G401 (cell line): ENCODE measurements around the gene ACKR2. TPM values are rescaled to one million over a fixed set of nuclear protein-coding genes. Genes with fewer than 3 reads are reported as not detected.
"Not testable (repeated sequence)": the region's sequence is repeated elsewhere in the genome, so short reads cannot be mapped to it uniquely, and the experiment has no call there.

Experiments used
- DNase-seq: peaks from one replicate; pipeline ENCODE4 v3.0.0-alpha.2; 2015; ENCODE audit warnings: low spot score
- in situ Hi-C: cut with HindIII; loops from 2 replicates; pipeline ENCODE4 v1.10.0; 2016; ENCODE audit warnings: low sequenced_read_pairs, mixed read lengths
- total RNA-seq: library from RNA; depleted of rRNA; stranded (reverse); fragments of >200 nt; shearing (Covaris generic); gene quantifications from 2 replicates; pipeline ENCODE4 v1.2.3, GENCODE V29; 2014

ACKR2 gene
- total RNA-seq, 1 experiment from 2014 or later, result not detected

DNA sequence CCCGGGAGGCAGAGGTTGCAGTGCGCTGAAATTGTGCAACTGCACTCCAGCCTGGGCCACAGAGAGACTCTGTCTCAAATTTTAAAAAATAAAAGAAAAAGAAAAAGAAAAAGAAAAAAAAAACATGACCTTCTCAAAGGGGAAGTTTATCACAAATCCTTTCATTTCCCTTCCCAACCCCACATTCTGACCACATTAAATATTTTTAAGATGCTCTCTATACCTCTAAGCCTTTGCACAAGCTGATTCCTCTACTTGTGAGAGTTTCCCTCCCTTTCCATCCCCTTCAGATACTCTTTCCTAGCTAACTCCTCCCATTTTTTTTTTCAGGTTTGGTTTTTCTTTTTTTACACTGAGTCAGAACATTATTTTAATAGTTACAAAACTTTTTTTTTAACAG is 9.0 kb upstream of the ACKR2 start:
- in situ Hi-C loops, result no loop called here
- no peak for DNase-seq

DNA sequence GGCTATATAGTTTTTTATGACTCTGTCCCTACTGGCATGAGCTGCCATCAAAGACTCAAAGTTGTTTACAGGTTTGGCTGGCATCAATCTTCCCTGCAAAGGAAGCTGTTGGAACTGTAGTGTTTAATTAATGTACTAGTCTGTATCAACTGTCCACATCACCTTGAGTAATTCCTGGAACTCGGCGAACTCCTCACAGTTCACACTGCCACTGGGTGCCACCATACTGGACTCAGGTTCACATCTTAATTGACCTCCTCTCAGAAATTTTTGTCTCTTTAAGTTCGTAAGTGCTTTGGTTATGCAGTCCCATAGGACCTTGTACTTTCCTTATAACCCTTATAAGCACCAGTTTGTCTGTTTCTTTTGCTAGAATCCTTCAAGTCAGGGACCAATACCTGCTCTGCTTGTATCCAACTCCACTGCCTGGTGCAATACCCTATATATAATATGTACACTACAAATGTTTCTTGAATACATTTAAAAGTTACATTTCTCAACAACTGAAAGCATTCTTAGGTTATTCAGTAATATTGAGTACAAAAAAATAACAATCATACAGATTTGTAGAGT is 8.1 kb upstream of the ACKR2 start:
- in situ Hi-C loops, result no loop called here

DNA sequence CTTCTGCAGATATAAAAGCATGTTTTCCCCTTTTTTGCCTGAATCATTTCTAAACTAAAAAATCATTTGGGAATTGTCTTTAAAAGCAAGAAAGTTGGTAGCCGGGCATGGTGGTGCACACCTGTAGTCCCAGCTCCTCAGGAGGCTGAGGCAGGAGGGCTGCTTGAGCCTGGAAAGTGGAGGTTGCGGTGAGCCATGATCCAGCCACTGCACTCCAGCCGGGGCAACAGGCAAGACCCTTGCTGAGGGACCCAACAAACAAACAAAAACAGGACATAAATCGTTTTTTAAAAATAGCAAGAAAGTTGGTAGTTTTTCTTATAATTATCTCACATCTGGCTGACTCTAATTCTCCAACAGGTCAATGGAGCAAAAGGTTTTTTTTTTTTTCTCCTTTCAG is 7.5 kb upstream of the ACKR2 start:
- in situ Hi-C loops, result no loop called here

More for the DNA sequence above, 8.1 kb upstream of the ACKR2 start:
- DNase-seq, result no peak

DNA sequence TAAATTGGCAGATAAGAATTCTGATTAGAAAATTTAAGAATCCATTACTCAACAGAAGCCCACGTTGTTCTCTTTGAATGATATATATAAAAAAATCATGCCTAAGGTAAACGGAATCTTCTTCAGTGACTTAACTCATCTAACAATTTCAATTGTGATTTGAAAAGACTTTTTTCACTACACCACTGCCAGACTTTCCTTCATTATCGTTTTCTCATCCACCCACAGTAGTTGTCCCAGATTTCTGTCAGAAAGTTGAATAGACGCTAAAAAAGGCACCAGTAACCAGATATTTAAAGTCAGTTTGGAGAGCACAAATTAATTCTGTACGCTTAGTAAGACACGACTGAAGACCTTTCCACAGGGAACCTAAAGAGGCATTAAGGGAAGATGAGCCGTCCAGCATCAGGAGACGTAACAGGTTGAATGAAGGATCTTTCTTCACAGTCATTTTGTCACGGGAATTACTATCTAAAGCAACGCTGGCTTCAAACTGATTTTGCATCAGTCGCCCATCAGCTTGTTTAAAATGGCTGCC is 6.3 kb upstream of the ACKR2 start:
- in situ Hi-C loops, result no loop called here
- DNase-seq, result no peak

More for the DNA sequence above, 7.5 kb upstream of the ACKR2 start:
- no peak for DNase-seq

DNA sequence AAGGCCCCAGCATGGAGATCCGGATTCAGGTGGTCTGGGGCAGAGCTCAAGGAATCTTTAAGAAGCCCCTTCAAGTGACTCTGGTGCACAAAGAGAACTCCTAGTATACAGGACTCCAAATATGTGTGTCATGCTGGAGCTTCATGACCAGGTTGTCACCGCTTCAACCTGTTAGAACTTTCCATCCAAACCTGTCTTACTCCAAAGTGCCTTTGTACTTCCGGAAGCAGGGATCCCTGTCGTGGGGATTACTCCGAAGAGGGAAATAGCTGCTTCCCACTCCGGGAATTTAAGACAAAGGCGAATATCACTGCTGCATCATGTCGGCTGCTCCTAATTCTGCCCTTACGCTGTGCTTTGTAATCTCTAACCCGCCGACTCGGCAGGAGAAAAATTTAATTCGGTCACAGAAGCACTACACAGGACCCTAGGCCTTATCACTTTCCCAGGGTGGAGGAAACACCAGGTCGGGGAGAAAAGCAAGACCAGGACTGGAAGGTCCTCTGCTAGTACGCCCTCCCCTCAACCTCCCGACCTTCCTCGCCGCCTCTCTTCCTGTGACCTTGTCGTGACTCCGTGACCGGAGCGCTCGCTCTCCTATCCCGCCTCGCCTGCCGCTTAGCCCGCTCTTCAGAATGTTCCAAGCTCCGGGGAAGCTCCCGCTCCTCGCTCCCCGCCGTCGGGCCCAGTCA is 5.7 kb upstream of the ACKR2 start:
- DNase-seq, result peak; percentile 52

DNA sequence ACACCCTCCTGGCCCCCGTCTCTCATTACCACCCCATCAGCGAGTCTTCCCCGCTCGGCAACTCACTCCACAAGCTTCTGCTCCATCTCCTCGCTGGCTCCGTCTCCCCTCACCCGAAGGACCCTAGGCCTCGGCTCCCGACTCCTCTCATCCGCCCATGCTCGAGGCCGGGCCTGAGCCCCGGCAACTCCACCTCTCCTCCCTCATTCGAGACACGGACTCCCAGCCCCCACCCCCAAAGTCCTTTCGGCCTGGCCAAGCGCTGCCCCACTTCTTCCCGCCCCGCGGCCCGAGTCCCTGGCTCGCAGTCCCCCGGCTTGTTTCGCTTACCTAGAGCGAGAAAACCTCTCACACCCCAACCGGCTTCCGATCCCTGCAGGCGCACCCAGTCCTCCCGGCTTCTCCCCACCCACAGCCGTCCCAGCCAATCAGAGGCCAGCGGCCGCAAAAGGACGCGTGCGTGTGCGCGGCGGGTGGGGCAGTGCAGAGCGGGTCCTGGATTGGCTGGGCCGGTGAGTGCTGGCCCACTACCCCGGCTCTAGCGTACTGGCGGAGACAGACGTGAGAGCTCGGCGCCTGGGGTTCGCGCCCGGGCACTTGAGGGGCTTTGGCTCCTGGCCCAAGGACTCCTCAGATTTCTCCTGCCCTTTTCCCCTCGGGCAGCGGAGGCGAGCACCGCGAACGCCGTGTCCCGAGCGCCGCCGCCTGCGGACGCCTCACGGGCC is 5.0 kb upstream of the ACKR2 start, which contains the start of gene HIGD1A:
Gene HIGD1A (minus strand): TSS at position 385 of the 725 bp plus-strand sequence. CDS start 10,237 bp downstream, outside the sequence.
- DNase-seq, result peak; percentile 98
- in situ Hi-C loops, result no loop called here

More for the DNA sequence above, 5.7 kb upstream of the ACKR2 start:
- in situ Hi-C loops, result no loop called here

DNA sequence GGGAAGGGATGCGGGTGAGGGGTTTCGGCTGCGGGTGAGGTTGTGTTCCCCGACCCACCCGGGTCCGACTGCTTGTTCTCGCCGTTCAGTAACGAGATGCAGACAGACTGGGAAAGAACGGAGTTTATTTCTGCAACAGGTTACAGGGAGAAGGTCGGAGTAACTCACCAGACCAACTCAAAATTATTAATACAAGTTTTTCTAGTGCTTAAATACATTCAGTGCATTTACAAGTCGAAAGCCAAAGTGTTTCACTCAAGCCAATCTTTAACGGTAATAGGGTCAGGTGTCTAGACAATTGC is 4.5 kb upstream of the ACKR2 start:
- in situ Hi-C loops, result no loop called here
- no peak for DNase-seq

DNA sequence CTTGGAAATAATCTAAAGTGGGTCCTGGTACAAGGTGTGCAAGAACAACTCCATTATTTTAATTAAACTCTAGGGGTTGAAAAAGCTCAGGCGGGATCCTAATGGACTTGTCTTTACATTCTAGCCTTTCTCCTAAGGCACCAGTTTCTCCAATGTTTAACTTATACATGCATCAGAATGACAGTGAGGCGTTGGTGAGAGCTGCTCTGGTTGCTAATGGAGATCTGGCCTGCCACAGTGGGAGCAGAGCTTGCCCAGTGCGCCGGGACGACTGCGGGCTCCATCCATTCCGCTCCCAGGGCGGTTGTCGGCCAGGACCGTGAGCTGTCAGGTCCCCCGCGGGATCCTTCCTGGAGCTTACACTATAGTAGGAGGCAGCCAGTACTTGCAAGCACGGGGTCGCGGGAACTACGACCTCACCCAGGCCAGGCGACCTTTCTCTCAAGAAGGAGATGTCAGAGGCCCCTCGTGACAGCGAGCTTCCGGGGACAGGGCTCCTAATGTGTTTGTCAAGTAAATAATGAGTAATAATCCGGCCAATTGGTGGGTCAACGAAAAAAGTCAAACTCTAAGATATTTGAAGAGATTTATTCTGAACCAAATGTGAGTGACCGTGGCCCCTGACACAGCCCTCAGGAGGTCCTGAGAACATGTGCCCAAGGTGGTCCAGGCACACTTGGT is 4.0 kb upstream of the ACKR2 start:
- peak; percentile 46 for DNase-seq
- in situ Hi-C loops, result no loop called here

DNA sequence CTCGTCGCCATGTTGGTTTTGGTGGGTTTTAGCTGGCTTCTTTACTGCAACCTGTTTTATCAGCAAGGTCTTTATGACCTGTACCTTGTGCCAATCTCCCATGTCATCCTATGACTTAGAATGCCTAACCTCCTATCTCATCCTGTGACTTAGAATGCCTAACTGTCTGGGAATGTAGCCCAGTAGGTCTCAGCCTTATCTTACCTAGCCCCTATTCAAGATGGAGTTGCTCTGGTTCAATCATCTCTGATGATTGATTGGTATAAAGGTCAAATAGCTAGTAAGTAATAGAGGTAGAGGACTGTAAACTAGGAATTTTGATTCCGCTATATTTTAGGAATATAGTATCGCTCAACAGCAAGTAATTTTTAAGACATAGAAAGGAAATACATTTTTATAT is 1.3 kb upstream of the ACKR2 start:
- no peak for DNase-seq
- in situ Hi-C loops, result no loop called here

DNA sequence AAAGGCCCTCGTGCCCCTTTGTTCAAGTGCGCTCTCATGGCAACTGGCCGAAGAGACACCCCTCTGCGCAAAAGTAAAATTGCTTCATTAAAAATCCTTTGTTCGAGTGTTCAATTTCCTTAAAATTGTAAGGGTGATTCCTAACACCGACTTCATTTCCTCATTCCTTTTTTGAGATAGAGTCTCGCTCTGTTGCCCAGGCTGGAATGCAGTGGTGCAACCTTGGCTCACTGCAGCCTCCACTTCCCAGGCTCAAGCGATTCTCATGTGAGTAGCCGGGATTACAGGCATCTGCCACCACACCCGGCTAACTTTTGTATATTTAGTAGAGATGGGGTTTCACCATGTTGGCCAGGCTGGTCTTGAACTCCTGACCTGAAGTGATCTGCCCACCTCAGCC is 1.5 kb downstream of the ACKR2 start:
- in situ Hi-C loops, DNase-seq: not testable (repeated sequence)

DNA sequence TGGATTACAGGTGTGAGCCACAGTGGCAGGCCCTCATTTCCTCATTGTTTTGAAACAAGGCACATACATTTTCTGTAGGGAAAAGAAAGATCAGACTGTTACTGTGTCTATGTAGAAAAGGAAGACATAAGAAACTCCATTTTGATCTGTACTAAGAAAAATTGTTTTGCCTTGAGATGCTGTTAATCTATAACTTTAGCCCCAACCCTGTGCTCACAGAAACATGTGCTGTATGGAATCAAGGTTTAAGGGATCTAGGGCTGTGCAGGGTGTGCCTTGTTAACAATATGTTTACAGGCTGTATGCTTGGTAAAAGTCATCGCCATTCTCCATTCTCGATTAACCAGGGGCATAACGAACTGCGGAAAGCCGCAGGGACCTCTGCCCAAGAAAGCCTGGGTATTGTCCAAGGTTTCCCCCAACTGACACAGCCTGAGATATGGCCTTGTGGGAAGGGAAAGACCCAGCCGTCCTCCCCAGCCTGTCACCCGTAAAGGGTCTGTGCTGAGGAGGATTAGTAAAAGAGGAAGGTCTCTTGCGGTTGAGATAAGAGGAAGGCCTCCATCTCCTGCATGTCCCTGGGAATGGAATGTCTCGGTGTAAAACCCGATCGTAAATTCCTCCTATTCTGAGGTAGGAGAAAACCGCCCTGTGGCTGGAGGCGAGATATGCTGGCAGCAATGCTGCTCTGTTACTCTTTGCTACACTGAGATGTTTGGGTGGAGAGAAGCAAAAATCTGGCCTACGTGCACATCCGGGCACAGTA is 2.1 kb downstream of the ACKR2 start:
- DNase-seq, in situ Hi-C loops: not testable (repeated sequence)

DNA sequence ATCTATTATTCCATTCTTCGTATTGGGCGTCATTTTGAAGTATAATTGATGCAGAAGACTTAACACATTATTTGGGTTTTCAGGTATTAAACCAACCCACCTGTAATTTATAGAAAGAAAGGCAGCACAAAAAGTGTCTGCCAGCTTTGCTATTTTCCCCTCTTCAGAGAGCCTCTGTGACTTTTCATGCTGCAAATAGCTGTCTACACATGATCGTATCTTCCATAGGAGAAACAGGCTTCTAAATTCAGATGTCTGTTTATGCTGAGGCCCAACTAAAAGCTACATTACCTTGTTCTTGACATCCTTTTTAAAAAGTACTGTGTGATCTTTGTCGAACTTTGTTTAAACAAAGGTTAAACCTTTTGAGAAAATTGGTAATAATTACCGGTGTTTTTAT is 5.0 kb downstream of the ACKR2 start:
- no peak for DNase-seq
- in situ Hi-C loops, result no loop called here

DNA sequence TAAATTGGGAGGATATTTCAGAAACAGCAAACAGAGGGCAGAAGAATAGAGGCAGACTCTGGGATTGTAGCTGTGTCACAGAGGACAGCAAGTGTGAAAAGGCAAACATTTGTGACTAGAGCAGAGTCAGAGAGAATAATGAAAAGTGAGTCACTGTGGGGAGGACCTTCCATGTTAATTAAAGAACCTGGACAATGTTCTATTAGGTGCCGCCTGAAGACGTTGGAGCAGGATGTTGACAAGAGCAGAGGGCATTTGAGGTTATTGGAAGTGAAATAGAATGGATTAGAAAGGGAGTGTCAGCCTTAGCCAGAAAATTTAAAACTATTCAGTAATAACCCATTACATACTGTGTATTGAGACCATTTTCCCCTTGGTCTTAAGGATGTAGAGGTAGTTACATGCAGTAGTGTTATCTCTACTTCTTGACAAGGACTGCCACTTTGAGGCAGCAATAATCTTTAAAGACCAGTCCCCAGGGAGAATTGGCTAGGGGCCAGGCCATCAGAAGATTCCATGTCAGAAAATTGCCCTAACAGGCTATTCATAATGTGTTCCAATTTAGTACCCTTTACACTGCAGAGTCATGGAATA is 5.8 kb downstream of the ACKR2 start:
- in situ Hi-C loops, result no loop called here
- DNase-seq, result no peak

DNA sequence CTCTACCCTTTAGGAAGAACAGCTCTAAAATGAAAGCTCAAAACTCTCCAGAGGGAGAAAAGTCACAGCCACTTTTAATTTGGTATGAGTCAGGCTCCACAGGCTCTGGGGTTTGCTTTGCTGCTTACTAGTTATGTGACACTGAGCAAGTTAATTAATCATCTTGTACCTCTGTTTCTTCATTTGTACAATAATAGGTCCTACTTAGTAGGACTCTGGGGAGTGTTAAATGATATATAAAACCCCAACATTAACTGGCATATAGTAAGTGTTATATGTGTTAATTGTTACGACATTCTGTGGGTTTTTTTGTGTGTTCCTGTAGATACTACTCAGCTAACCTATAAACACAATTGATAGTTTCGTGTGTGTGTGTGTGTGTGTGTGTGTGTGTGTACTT is 6.6 kb downstream of the ACKR2 start:
- in situ Hi-C loops, result no loop called here
- DNase-seq, result no peak

DNA sequence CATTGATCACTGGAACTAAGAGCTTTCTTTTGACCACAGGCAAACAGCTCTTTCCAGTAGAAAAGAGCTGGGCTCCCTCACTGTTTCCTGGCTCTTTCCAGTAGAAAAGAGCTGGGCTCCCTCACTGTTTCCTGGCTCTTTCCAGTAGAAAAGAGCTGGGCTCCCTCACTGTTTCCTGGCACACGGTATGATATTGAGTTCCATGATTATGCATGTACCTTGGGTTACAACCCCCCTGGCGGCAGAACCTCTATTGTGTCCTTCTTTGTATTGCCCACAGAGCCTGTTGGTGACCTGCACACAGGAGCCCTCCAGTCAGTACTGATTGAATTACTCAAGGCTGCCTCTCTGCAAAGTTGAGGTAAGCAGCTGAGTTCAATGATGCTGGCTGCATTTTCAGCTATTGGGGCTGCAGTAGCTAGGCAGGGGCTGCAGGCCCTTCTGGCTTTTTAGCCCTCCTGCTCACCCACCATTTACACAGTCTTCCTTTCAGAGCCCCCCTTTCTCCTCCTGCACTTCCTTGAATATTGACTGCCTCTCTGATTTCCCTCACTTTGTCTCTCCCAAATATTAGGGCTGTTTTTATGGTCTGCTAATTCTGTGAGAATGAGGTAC is 10.2 kb downstream of the ACKR2 start:
- no peak for DNase-seq
- in situ Hi-C loops, result no loop called here

DNA sequence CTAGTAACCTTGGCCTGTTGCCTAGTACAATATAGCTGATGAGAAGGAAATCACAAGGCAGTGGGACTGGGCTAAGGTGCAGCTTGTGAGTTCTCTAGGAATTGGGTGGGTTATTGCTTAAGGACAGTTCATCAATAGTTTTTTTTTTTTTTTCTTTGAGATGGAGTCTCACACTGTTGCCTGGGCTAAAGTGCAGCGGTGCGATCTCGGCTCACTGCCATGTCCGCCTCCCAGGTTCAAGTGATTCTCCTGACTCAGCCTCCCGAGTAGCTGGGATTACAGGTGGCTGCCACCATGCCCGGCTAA is 11.5 kb downstream of the ACKR2 start:
- no peak for DNase-seq
- in situ Hi-C loops, result no loop called here

DNA sequence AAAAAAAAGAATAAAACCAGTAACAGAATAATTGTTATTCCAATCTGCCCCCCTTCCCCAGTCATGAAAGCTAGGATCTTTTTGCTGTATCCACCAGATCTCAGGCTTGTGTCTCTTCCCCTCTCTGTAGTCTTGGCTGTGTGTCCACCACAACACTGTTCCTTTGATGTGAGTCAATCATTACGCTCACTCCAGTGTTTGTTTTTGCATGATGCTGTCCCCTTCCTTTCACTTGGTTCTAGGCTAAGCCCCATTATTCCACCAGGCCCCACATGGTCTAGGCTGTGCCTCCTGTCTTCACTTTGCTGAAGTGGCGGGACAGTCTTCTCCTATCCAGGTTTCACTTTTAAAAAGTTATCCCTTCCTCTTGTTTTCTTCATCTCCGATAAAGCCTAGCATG is 13.6 kb downstream of the ACKR2 start:
- in situ Hi-C loops, result no loop called here
- no peak for DNase-seq

DNA sequence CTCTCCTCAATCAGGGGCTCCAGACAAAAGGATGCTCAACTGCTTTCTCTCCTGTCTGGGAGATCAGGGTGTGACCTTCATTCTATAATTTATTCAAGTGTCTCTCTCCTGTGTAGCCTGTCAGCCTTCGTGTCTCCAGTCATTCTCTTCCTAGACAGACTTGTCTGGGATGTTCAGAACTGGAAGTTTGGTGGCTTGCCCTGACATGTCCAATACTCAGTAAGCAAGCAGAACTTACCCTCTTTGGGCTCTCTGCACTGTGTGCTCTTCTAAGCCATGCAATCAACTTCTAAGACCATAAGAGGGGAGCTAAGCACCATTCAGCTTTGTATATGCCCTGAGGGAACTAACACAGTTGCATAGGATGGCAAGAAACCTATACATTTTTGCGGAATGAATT is 14.1 kb downstream of the ACKR2 start:
- in situ Hi-C loops, result no loop called here
- DNase-seq, result no peak

DNA sequence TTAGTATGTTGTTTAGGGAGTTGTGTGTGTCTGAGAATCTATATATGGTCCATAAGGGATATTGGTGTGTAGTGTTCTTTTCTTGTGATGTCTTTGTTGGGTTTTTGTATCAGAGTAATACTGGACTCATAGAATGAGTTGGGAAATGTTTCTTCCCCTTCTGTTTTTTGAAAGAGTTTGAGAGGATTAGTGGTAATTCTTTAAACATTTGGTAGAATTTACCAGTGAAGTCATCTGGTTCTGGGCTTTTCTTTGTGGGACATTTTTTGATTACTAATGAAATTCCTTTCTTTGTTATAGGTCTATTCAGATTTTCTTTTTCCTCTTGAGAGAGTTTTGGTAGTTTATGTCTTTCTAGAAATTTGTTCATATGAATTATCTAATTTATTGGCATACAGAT is 16.9 kb downstream of the ACKR2 start:
- in situ Hi-C loops, result no loop called here
- no peak for DNase-seq
